Endothelial cell of umbilical vein (primary cell): ENCODE measurements around the gene SPATA24.

Experiments used
- EZH2 ChIP-seq: IDR thresholded peaks from 2 replicates; pipeline ENCODE4 v1.6.1; 2012; ENCODE audit warnings: borderline replicate concordance, low read depth, mild to moderate bottlenecking, moderate library complexity, low read length, inconsistent platforms; ENCODE audit not compliant: severe bottlenecking
- FOS ChIP-seq: IDR thresholded peaks from 2 replicates; pipeline ENCODE4 v1.6.1; 2011; ENCODE audit warnings: mild to moderate bottlenecking, low read length, moderate library complexity, borderline replicate concordance; ENCODE audit not compliant: insufficient read depth
- JUN ChIP-seq: IDR thresholded peaks from 2 replicates; pipeline ENCODE4 v1.6.1; 2011; ENCODE audit warnings: borderline replicate concordance, low read depth; ENCODE audit not compliant: insufficient read length, insufficient read depth
- MAX ChIP-seq: IDR thresholded peaks from 2 replicates; pipeline ENCODE4 v1.6.1; 2011; ENCODE audit not compliant: insufficient read depth, insufficient read length
- POLR2A ChIP-seq: IDR thresholded peaks from 2 replicates; pipeline ENCODE4 v1.6.1; 2012; ENCODE audit warnings: low read depth, mild to moderate bottlenecking, control low read depth, low read length
- POLR2AphosphoS5 ChIP-seq: IDR thresholded peaks from 2 replicates; pipeline ENCODE4 v1.6.1; 2012; ENCODE audit warnings: low read depth, mild to moderate bottlenecking, control low read depth, low read length, moderate library complexity; ENCODE audit not compliant: insufficient read depth
- TF ChIP-seq, protein P1 (sequence below), 2 donors: IDR thresholded peaks; 1 replicate in 1 of 2; 2 replicates in 1 of 2; pipeline ENCODE4 v1.5.1; 2011; ENCODE audit warnings: low read length in 2 of 2, mild to moderate bottlenecking in 2 of 2, moderate library complexity in 2 of 2, control low read depth in 1 of 2, inconsistent platforms in 1 of 2, low read depth in 1 of 2; ENCODE audit not compliant: insufficient read depth in 1 of 2; ENCODE audit errors: extremely low read depth in 1 of 2

DNA sequence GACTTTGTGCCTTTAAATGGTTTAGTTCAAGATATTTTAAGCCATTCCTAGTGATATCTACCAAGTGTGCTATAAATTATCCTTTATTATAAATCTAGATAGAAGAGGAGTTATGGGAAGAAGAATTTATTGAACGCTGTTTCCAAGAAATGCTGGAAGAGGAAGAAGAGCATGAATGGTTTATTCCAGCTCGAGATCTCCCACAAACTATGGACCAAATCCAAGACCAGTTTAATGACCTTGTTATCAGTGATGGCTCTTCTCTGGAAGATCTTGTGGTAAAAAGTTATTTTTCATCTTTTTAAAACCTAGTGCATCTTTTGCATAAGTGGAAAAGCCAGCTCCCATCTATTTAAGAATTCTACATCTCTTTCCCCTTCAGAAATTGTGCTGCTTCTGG lies 39.4 kb downstream of the SPATA24 start:
- TF ChIP-seq POLR2A, result no peak
- TF ChIP-seq JUN, result no peak
- TF ChIP-seq, protein P1, sequence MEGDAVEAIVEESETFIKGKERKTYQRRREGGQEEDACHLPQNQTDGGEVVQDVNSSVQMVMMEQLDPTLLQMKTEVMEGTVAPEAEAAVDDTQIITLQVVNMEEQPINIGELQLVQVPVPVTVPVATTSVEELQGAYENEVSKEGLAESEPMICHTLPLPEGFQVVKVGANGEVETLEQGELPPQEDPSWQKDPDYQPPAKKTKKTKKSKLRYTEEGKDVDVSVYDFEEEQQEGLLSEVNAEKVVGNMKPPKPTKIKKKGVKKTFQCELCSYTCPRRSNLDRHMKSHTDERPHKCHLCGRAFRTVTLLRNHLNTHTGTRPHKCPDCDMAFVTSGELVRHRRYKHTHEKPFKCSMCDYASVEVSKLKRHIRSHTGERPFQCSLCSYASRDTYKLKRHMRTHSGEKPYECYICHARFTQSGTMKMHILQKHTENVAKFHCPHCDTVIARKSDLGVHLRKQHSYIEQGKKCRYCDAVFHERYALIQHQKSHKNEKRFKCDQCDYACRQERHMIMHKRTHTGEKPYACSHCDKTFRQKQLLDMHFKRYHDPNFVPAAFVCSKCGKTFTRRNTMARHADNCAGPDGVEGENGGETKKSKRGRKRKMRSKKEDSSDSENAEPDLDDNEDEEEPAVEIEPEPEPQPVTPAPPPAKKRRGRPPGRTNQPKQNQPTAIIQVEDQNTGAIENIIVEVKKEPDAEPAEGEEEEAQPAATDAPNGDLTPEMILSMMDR (IDR thresholded peaks at IDR 0.05; ENCODE audit: extremely low read depth in 1 of 2, insufficient read depth in 1 of 2, low read depth in 1 of 2, low read length in 2 of 2), result no peak
- TF ChIP-seq MAX, result no peak
- no peak for TF ChIP-seq POLR2AphosphoS5
- TF ChIP-seq FOS, result no peak
- TF ChIP-seq EZH2, result no peak
